KOPT-K1 (cell line): ENCODE data around the gene GAGE10.
"Not testable (repeated sequence)": the region's sequence is repeated elsewhere in the genome, so short reads cannot be mapped to it uniquely, and the experiment has no call there.

ENCODE experiments used
- H3K27ac ChIP-seq: fragments of 200-600 bp; sonication (generic); 2 replicates; pipeline ENCODE4 v1.5.1; 2016; ENCODE audit warnings: antibody characterized with exemption, mild to moderate bottlenecking, low read depth, low read length; ENCODE audit not compliant: poor library complexity, severe bottlenecking
- H3K36me3 ChIP-seq: fragments of 200-600 bp; sonication (generic); 2 replicates; pipeline ENCODE4 v1.5.1; 2017; ENCODE audit warnings: antibody characterized with exemption, mild to moderate bottlenecking, low read length, moderate library complexity; ENCODE audit not compliant: insufficient read depth
- H3K9me3 ChIP-seq: fragments of 200-600 bp; sonication (generic); 2 replicates; pipeline ENCODE4 v1.5.1; 2017; ENCODE audit warnings: antibody characterized with exemption, low read length, mild to moderate bottlenecking; ENCODE audit not compliant: insufficient read depth, poor library complexity, severe bottlenecking

GAGE10 gene

DNA sequence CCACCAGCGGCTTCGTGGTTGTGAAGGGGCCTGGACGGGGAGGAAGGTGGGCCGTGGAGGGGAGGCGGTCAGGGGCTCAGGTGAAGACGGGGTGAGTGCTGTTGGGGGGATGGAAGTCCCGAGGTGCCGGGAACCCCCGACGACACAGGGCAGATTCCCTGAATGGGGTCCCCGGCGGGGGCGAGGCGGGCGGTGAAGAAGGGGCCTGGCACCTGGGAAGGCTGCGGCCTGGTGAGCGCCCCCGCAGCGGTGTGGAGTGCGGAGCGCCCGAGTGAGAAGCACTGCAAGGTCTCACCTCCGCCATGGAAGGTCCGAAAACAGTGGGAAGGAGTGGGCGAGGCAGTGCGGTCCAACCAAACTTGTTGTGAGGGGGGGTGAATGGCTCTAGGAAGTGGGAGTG lies 28.4 kb downstream of the GAGE10 start:
- not testable (repeated sequence) for H3K27ac ChIP-seq, H3K36me3 ChIP-seq, H3K9me3 ChIP-seq

DNA sequence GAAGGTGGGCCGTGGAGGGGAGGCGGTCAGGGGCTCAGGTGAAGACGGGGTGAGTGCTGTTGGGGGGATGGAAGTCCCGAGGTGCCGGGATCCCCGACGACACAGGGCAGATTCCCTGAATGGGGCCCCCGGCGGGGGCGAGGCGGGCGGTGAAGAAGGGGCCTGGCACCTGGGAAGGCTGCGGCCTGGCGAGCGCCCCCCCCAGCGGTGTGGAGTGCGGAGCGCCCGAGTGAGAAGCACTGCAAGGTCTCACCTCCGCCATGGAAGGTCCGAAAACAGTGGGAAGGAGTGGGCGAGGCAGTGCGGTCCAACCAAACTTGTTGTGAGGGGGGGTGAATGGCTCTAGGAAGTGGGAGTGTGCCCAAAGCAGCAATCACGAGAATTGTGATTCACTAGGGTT lies 38.0 kb downstream of the GAGE10 start:
- not testable (repeated sequence) for H3K36me3 ChIP-seq, H3K9me3 ChIP-seq, H3K27ac ChIP-seq

- H3K36me3 ChIP-seq, H3K9me3 ChIP-seq, H3K27ac ChIP-seq: not testable (repeated sequence)
Observed at GRCh38 chrX:49344496-49345175, 41.2 kb downstream of the GAGE10 start.

DNA sequence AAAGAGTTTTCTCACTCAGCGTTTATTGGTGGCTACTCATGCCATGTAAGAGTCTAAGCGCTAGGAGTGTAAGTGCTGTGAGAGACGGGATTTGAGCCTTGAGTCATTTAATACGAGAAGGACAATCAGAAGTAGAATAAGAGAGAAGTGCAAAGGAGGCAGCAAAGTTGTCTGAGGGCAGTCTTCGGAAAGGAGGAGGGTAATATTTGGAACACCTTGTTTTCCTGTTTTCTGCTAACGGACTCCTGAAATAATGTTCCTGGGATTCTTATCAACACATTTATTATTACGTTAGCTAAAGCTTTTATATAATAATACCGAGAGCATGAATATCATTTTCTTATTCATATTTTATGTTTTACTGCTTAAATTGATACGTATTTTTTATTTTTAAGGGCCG lies 42.0 kb downstream of the GAGE10 start:
- H3K36me3 ChIP-seq, H3K27ac ChIP-seq, H3K9me3 ChIP-seq: not testable (repeated sequence)

GRCh38 chrX:49346150-49346549 lies 42.7 kb downstream of the GAGE10 start:
- H3K9me3 ChIP-seq, H3K27ac ChIP-seq, H3K36me3 ChIP-seq: not testable (repeated sequence)
